Limb (tissue), 2 donors: ENCODE data around the gene SCCPDH.
"Not testable (repeated sequence)": the region's sequence is repeated elsewhere in the genome, so short reads cannot be mapped to it uniquely, and the experiment has no call there.

Source experiments
- DNase-seq, 2 donors: peaks; one replicate each; pipeline ENCODE4 v3.0.0-alpha.2; 2016; ENCODE audit errors: extremely low spot score in 2 of 2

SCCPDH gene

DNA sequence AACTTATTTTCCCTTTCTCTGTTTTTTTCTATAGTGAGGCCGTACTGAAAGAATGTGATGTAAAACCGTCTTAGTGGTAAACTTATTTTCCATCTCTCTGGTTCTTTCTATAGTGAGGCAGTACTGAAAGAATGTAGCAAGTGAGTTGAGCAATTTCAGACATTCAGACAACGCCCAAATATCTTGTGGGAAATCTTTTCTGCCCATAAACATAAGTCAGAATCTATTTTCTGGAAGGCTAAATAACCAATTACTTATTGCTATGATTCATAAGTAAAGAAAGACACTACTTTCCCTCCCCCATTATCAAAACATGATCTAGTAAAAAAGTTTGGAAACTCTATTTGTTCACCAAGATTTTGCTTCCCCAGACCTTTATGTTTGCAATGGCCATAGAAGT is 18.8 kb upstream of the SCCPDH start:
- no peak for DNase-seq

DNA sequence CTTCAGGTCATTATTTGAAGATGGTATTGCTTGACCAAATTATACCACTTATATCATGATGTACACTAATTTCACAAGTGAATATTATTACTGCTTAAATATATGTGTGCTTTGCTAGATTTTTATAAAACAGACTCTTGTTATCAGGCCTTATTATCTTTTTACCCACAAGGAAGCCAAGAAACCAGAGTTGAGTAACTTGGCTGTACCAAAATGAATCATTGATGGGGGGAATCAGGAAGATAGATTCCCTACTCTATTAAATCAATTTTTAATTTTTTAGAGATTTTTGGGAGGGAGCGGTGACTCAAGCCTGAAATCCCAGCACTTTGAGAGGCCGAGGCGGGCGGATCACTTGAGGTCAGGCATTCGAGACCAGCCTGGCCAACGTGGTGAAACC is 16.0 kb upstream of the SCCPDH start:
- no peak for DNase-seq

DNA sequence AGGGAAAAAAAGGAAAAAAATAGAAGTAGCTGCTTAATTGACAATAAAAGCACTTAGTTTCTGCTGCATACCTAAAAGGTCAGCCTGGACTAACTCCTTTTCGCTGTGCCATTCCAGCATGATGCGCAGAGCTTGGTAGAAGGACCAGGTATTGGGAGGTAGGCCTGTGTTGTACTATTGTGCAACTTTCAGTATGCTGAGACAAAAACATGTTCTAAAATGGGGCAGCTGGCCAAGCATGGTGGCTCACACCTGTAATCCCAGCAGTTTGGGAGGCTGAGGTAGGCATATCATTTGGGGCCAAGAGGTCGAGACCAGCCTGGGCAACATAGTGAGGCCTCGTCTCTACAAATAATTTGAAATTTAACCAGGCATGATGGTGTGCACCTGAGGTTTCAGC is 15.0 kb upstream of the SCCPDH start:
- no peak for DNase-seq

DNA sequence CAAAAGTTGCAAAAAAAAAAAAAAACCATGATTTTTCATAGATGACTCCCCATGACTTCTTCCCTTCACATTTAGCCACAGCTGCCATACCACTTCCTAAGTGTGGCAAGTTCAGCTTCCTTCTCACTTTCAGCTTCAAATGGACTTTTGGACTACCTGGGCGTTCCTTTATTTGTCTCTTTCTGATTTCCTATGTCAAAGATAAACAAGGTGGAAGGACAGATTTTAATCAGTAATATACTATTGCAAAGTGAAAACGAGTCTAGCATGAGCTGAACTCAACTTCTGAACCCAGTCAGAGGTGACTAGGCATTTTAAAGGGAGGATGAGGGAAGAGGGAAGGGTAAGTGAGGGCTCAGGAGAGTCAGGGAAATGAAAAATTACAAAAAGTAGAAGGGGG is 14.4 kb upstream of the SCCPDH start:
- DNase-seq = no peak

DNA sequence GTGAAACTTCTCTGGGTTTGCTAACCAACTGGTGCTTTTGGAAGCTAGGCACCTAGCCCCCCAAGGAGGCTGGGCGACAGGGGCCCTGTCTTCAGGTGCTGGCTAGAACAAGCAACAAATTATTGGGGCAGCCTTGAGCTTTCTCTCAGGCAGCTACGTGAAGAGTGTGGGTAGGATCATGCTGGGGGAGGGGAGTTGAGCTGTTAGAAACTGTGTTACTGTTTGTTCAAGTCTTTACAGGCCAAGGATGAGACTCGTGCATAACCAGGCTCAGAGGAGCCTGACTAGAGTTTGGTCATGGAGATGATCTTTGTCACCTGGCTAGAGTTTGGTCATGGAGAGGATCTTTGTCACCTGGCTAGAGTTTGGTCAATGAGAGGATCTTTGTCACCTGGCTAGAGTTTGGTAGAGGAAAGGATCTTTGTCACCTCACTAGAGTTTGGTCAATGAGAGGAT is 12.6 kb upstream of the SCCPDH start:
- DNase-seq = no peak

DNA sequence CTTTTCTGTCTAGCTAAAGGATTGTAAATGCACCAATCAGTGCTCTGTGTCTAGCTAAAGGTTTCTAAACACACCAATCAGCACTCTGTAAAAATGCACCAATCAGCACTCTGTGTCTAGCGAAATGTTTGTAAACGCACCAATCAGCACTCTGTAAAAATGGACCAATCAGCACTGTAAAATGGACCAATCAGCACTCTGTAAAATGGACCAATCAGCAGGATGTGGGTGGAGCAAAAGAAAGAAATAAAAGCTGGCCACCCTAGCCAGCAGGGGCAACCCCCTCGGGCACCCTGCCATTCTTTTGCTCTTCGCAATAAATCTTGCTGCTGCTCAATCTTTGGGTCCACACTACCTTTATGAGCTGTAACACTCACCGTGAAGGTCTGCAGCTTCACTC is 11.8 kb upstream of the SCCPDH start:
- not testable (repeated sequence) for DNase-seq

DNA sequence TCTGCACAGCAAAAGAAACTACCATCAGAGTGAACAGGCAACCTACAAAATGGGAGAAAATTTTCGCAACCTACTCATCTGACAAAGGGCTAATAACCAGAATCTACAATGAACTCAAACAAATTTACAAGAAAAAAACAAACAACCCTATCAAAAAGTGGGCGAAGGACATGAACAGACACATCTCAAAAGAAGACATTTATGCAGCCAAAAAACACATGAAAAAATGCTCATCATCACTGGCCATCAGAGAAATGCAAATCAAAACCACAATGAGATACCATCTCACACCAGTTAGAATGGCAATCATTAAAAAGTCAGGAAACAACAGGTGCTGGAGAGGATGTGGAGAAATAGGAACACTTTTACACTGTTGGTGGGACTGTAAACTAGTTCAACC is 4.8 kb upstream of the SCCPDH start:
- DNase-seq = not testable (repeated sequence)

DNA sequence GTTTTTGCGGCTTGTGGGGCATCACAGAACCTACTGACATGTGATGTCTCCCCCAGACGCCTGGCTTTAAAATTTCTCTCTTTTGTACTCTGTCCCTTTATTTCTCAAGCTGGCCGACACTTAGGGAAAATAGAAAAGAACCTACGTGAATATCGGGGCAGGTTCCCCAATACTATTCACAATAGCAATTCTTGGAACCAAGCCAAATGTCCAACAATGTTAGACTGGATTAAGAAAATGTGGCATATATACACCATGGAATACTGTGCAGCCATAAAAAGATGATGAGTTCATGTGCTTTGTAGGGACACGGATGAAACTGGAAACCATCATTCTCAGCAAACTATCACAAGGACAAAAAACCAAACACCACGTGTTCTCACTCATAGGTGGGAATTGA is 3.4 kb upstream of the SCCPDH start:
- DNase-seq = not testable (repeated sequence)

DNA sequence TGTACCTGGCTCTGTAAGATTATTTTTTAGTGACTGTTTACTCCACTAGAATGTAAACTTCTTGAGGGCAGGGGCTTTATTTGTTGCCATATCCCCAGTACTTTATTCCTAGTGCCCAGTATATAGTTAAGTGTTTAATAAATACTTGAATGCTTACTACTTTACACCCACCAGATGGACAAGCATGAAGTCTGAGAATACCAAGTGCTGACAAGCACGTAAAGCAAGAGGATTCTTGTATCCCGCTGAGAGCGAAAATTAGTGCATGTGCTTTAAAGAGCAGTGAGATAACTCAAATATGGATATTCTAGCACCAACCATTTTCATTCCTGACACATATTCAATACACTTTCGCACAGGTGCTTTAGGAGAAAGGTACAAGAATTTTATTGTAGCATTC is 1.5 kb upstream of the SCCPDH start:
- DNase-seq = no peak

DNA sequence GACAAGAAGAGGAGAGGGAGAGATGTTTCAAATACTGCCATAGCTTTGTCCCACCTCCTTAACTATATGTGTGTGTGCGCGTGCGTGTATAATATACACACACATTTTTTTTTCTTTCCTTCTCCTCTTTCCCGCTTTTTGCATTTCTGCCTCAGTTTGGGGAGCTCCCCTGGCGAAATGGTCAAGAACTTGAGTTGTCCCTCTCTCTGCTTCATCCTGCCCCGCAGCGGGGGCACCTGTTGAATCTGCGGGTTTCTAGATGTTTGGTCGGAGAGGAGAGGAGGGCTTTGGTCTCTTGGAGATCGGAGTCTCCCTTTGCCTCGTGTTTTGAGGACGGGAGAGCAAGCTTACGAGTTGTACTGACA is 504 bp downstream of the SCCPDH start:
- DNase-seq = peak in 1 of 2 donors; percentile 56

DNA sequence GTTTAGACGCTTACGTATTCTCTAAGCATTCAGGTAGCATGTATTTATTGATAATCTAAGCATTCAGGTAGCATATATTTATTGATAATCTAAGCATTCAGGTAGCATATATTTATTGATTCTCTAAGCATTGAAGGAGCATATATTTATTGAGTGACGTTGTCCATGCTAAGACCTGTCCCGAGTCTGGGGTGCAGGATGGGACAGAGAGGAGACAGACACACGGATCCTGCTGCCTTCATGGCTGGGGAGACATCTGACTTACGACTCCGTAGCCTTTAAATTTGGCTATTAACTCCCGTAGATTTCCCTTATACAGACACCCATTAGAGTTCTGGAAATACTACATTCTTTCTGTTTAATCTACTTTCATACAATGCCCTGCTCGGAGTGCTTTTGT is 982 bp downstream of the SCCPDH start:
- no peak for DNase-seq

DNA sequence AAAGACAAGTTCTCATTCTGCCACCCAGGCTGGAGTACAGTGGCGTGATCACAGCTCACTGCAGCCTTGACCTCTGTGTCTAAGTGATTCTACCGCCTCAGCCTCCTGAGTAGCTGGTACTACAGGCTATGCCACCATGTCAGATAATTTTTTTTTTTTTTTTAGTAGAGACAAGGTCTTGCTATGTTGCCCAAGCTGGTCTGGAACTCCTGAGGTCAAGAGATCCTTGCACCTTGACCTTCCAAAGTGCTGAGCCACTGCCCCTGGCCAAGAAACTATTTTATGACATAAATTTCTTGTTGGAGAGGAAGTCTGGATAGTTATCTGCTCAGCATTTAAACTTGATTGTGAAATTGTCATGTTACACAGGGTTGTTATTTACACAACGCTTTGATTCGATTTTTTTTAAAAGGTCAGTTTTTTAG is 2.1 kb downstream of the SCCPDH start:
- no peak for DNase-seq

DNA sequence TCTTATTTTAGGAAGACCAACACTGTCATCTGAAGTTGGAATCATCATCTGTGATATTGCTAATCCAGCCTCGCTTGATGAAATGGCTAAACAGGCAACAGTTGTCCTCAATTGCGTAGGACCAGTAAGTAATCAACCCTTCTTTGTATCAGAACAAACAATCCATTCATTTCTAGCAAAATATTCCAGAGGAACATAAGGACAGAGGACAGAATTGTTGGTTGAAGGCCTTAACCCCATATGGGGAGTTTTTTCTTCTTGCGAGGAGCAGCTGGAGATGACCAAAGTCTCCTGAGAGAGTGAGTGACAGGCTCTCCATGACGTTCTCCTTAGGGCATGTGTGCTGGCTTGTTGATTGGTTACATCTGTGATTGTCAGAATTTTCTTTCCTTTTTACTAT is 2.7 kb downstream of the SCCPDH start:
- no peak for DNase-seq

DNA sequence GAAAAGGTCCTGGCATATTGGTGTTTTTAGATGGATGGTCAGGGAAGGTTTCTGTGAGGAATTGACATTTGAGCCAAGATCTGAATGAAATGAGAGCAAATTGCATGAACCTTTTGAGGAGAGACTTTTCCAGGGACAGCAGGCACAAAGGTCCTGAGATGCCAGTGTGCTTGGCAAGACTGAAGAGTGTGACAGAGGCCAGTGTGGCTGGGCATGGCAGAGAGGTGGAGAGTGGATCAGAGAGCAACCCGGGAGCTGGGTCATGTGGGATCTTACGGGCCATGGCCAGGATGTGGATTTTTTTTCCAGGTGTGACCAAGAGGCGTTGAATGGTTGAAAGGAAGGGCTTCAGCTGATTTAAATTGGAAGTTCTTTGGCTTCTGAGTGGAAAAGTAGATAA is 3.4 kb downstream of the SCCPDH start:
- no peak for DNase-seq

DNA sequence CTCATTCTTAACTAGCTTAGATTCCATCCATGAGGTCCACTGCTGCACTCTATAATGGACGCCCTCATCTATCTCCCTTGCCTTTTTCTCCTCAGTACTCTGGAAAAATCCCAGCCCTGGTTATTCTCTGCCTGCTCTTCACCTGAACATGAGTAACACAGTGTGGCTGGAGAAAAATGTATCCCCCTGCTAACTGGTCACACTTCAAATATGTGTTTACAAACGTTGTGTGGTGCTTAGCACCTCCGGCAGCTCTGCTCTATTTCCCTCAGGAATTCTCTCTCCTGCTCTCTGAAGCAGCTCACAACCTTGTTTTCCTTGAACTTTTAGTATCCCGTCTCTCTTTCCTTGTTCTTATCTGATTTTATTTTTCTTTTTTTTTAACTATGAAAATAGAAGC is 4.1 kb downstream of the SCCPDH start:
- no peak for DNase-seq

DNA sequence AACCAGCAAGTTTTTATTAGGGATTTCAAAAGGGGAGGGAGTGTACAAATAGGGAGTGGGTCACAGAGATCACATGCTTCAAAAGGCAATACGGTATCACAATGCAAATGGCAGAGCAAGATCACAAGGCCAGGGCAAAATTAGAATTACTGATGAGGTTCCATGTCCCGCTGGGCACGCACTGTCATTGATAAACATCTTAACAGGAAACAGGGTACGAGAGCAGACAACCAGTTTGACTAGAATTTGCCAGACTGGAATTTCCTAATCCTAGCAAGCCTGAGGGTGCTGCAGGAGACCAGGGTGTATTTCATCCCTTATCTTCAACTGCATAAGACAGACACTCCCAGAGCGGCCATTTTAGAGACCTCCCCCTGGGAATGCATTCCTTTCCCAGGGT is 4.8 kb downstream of the SCCPDH start:
- DNase-seq = not testable (repeated sequence)

DNA sequence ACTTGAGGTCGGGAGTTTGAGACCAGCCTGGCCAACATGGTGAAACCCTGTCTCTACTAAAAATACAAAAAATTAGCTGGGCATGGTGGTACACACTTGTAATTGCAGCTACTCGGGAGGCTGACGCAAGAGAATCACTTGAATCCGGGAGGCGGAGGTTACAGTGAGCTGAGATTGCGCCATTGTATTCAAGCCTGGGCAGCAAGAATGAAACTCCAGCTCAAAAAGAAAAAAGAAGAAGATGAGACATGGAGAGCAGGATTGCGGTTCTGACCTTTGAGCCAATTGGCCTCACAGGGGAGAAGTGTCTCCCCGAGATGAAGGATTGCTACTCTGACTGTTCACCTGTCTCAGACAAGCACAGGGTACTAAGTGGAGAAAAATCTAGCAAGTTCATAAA is 6.6 kb downstream of the SCCPDH start:
- no peak for DNase-seq

DNA sequence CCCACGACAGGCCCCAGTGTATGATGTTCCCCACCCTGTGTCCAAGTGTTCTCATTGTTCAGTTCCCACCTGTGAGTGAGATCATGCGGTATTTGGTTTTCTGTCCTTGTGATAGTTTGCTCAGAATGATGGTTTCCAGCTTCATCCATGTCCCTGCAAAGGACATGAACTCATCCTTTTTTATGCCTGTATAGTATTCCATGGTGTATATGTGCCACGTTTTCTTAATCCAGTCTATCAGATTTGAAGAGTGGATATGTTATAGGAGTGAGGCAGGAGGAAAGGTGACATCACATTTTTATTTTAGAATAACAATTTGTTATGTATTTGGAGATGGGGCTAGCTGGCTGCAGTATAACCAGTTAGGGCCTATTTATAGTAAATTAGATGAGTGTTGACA is 7.7 kb downstream of the SCCPDH start:
- DNase-seq = not testable (repeated sequence)

DNA sequence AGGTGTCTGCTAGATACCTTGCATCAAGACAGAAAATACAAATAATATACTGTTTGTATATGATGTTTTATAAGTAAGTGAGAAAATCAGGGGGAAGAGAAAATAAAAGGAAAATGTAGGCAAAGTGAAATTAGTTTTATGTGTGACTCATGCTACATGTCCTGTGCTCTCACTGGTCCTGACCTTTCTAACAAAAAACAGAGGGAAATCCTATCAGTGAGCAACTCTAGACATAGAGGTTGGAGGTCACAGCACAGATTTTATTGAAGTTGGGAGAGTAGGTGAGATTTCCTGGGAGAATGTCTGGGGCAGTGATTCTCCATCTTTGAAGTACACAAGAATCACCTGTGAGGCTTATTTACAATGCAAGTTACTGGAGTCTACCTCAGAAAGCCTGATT is 9.5 kb downstream of the SCCPDH start:
- DNase-seq = no peak

DNA sequence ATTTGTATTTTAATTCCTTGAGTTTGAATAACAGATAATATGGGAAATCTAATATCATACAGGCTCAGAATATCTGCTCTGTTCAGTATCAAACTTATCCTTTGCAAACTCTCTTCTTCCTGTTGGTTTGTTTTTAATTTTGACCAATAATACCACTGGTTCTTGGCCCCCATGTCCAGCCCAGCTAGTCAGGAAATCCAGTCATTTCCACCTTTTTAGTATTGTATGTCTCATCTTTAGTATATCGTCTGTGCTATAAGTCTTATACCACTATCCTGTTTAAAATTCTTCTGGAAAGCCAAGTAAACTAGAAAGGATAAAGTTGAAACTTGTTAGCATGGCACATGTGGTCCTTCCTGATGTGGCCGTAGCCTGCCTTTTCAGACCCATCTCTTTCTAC is 10.7 kb downstream of the SCCPDH start:
- DNase-seq = no peak

DNA sequence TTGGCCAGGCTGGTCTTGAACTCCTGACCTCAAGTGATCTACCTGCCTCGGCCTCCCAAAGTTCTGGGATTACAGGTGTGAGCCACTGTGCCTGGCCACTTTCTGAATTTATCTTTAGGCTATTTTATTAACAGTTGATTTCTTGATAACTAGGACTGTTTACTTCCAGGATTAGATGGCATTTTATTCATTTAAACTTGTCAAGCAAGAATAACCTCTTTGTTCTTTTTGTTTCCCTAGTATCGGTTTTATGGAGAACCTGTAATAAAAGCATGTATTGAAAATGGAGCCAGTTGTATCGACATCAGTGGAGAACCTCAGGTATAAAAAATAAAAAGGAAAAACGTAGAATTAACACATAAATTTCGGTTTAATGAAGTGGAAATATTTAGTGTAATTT is 11.5 kb downstream of the SCCPDH start:
- DNase-seq = no peak

DNA sequence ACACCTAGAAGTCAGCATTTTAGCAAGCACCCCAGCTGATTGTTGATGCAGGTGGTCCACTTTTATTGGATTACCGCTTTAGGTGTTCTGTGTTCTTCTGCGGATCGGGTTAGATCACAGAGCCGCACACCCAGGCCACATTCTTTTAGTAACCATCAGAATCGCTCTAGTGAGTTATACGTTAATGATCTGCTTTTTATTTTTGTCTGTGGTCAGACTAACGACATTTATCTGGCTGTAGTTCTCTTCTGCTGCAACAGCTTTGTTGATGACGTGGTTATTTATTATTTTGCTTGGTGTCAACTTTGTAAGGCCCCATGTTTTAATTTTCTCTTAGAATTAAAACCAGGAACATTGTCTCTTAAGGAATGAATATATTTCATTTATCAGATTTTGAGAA is 18.2 kb downstream of the SCCPDH start:
- DNase-seq = no peak

DNA sequence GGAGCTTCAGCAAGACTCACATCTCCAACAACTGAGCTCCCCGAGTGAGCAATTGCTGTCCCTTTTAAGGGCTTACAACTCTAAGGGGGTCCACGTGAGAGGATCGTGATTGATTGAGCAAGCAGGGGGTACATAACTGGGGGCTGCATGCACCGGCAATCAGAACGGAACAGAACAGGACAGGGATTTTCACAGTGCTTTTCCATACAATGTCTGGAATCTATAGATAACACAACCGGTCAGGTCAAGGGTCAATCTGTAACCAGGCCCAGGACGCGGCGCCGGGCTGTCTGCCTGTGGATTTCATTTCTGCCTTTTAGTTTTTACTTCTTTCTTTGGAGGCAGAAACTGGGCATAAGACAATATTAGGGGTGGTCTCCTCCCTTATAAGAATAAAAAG is 21.9 kb downstream of the SCCPDH start:
- not testable (repeated sequence) for DNase-seq

DNA sequence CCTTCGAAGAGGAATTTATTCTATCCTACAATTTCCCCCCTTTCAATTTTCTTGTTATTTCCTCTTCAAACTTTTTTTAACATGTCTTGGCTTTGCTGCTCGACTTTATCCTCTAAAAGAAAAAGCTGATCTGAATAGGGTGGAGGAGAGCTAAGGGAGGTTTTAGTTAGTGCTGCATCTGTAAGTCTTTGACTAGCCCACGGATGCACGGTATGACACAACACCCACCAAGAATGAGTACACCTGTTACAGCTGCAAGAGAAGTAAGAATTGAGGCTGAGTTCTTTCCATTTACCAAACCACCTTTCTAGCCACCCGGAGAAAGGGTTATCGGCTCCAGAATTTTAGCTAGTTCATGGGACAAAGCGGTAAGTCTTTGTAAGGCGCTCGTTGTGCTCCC is 23.8 kb downstream of the SCCPDH start:
- DNase-seq = no peak

DNA sequence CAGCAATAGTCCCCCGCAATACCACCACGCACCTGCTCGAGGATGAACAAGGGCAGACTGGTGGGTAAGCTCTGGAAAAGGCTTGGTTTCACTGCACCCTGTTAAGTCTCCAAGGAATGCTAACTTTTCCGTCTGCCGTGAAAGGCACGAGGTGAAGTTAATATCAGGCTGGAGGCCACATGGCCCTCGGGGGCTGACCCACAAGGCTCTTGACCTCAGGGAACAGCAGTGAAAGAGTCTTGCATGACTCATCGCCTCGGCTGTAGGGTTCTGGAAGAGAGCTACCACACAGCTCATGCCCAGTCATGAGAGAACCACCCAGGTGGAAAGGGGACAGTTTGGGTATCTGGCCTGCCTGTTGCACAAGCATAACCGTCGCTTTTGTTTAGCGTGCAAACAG is 24.7 kb downstream of the SCCPDH start:
- no peak for DNase-seq
